ENCODE results near the gene KDM4D.

- no peak for TF ChIP-seq CTCF (IDR thresholded peaks at IDR 0.05; ENCODE audit: insufficient read depth, low read length, poor library complexity, severe bottlenecking)
- TF ChIP-seq EZH2phosphoT487 (conservative IDR thresholded peaks at IDR 0.05; ENCODE audit: low read length), result no peak
These were observed 30.2 kb downstream of the KDM4D start for GRCh38 chr11:95003716-95004115.

Data from SU-DHL-6 (cell line).